Superior temporal gyrus (tissue), 1 donor: ENCODE results near the gene GREM1.

Source experiments
- DNase-seq: peaks from one replicate; pipeline ENCODE4 v3.0.0-alpha.2; 2016; ENCODE audit errors: extremely low spot score

Gene GREM1

DNA sequence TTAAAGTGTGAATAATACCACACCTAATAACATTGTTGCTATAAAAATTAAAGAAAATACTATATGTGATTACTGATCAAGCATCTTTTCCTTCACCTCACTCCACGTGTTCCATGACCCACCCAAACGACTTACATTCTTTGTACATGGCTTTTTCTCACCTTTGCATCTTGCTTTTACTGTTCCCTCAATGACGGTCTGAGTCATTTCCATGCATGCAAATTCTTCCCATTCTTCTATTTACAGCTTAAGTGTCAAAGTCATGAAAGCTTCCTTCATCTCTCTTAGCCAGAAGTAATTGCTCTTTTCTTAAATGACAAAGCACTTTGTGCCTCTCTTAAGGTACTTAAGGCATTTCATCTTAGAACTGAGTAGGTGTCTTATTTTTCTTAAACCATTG, 64.0 kb downstream of the GREM1 start:
- DNase-seq = no peak

DNA sequence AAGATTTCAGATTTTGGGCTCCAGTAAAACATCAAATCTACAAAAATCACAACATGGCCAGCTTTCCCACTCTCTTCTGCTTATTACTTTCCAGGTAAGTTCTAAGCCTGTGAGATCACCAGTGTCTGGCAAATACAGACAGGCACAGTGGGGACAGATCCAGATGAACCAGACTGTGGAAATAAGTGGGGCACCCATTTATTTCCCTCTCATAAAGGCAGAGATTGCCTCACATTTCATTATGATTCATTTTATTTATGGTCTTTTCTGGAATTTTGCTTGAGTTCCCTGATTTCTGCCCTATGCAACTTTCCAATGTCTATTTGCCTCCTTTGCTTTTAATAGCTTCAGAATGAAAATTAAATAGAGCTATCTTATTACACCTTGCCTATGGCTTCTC, 66.8 kb downstream of the GREM1 start:
- DNase-seq = no peak

DNA sequence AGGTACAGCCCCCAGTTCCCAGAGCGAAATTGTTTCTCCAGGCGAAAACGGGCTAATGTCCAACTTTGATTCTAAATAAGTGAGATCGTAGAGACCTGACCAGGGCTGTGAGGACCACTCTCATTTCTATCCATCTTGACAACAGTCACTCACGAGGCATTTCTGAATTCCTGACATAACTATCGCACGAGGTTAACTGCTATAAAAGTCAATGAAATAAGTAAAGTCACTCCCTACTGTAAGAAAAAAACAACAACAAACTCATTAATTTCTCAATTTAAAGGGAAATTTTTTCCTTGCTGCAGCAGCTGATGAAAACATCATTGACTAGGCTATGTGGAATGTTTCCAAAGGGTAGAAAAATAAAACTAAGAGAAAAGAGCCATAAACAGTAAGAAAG, 69.1 kb downstream of the GREM1 start:
- no peak for DNase-seq

DNA sequence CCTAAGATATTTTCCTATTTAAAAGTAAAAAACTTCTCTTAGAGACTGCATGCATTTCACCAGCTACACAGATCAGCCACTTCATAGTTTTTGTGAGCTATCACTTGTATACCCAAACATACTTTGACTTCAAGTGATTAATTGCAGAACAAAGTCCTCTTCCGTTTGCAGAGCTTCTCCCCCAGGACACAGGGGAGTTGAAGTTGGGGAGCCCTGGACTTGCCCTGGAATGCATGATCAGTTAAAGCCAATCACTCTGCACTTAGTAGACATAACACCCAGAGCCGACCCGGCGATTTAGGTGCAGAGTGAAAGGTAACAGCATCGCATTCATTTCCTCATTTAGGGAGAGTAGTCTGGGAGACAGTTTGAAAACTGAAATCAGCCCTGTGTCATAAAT, 70.1 kb downstream of the GREM1 start:
- DNase-seq = no peak

DNA sequence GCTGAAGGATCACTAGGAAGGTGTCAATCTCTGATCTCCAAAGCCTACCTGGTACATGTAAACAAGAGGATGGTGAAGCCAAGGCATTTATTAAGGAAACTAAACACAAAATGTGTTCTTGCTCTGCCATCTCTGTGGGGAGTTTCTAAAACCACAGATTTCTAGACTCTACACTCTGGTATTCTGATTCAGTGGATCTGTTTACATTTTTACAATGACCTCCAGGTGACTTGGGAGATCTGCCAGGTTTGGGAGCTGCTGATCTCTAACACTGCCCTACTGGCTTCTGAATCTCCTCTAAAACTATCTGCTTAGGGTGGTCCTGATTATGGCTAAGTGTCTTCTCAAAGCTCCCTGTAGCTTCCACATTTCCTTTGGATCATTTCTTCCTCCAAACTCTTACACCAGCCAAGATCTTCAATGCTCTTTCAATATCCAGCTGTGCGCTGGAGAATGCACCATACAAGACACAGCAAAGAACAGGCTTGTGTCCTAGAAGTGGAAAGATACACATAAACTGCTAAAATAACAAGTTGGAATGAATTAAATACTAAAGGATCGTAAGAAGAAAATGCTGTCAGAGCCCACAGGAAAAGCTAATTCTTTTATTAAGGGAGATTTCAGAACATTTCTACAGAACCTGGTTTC, 72.7 kb downstream of the GREM1 start:
- DNase-seq = no peak

DNA sequence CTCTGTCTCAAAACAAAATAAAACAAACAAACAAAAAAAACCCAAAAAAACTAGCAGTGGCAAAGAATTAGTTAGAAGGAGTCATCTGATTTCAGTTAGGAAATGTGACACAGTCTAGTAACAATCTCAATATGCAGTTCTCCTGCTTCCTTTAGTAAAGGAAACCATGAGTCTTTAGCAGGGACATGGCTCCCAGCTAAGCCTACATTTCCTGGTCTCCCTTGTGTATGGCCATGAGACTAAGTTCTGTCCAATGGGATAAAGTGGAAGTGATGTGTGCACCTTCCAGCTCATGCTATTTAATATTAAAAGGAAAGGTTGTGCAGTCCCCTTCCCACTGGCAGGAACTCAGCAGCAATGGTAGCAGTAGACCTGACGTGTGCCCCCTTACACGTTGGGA, 74.6 kb downstream of the GREM1 start:
- DNase-seq = no peak
